A673 (cell line): ENCODE measurements around the gene PCNX3.

Experiments
- CTCF ChIP-seq: fragments of 300-800, 200-600 bp; sonication (generic); conservative IDR thresholded peaks from 2 replicates; pipeline ENCODE4 v1.5.1; 2017; ENCODE audit warnings: low read depth, mild to moderate bottlenecking, antibody characterized with exemption, low read length, moderate library complexity, mixed read lengths
- EZH2 ChIP-seq: fragments of 200-600 bp; sonication (generic); IDR thresholded peaks from 2 replicates; pipeline ENCODE4 v1.6.1; 2017; ENCODE audit warnings: borderline replicate concordance, low read depth, mild to moderate bottlenecking, mixed read lengths, antibody characterized with exemption, low read length; ENCODE audit not compliant: poor library complexity, severe bottlenecking

- TF ChIP-seq CTCF: no peak
- no peak for TF ChIP-seq EZH2
Observed at GRCh38 chr11:65639623-65640482, 24.3 kb downstream of the PCNX3 start.
